Measurements from ENCODE around the gene MAVS.

The MAVS gene

GRCh38 chr20:3916364-3916763, 69.7 kb downstream of the MAVS start:
- DNase-seq: no peak

GRCh38 chr20:3919352-3919751, 72.7 kb downstream of the MAVS start:
- DNase-seq: no peak

DNA sequence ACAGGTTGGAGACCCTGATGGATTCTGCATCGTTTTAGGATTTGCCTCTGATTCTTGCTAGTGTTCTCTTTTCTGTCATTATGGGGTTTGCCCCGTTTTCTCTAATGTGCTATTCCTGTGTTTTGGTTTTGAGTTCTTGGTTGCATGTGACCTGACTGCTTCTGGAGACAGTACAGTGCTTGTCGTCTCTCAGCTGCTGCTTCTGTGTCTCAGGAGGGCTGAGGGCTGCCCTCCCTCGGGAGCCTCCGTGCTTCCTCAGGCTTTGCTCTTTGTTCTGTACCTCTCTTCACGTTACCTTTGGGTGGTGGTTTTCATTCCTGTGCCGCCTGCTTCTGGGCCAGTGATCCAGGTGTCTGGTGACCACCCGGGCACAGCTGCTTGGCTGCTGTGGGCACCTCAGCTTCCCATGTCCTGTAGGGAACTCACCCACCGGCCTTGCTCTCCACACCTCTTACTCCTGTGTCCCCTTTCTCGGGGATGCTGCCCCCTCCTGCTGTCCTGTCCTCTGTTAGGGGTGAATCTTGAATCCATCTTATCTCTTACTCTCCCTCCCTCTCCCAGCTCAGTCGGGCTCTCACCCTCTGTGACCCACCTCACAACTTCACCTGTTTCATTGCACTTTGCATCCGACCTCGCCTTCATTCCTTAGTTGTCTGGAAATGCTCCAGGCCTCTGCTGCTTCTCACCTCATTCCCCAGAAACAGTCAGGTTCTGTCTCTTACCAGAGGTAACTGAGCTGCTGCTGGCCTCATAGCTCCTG, 75.8 kb downstream of the MAVS start:
- DNase-seq: no peak

DNA sequence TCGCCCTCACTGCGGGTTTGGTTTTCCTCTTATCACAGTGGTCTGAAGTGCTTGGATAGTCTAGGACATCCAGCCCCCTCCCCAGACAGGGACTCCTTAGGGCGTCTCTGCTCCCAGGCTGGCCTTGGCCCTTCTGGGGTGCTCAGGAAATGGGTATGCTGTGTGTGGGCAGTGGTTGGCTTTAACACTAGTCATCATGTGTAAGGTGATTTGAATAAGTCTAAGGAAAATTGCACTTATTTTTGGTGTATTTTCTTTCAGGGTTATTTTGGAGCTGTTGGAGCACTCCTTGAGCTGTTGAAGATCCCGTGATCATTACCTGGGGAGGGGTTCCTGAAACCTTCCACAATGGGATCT, 76.3 kb downstream of the MAVS start:
- no peak for DNase-seq

- DNase-seq: no peak
Observed at GRCh38 chr20:3923818-3924217, 77.2 kb downstream of the MAVS start.

- DNase-seq: no peak
Observed at GRCh38 chr20:3924304-3925112, 77.9 kb downstream of the MAVS start.

GRCh38 chr20:3925113-3925695, 78.6 kb downstream of the MAVS start:
- DNase-seq: no peak

Measured in midbrain (tissue), 1 donor.